Heart left ventricle (tissue), 16 donors: ENCODE data around the gene SLC5A10. TPM values are rescaled to one million over a fixed set of nuclear protein-coding genes. Genes with fewer than 3 reads are reported as not detected.

Experiments used
- ATAC-seq, 4 donors: fragments of 200-7000 bp; cut with Tn5 transposase; one replicate each; pipeline ENCODE4 v1.9.1; 2020 to 2022; ENCODE audit warnings: moderate library complexity in 4 of 4, mild to moderate bottlenecking in 3 of 4, moderate number of reproducible peaks in 1 of 4
- DNase-seq, 5 donors: peaks; one replicate each; pipeline ENCODE4 v3.0.0-alpha.2; 2020
- H3K27ac ChIP-seq, 12 donors: fragments of 200-600 bp; sonication (generic) in 4 of 12; one replicate each; pipeline versions ENCODE4 v1.5.0 to v1.8.0; 2016 to 2022; ENCODE audit warnings: mild to moderate bottlenecking in 2 of 12
- H3K27me3 ChIP-seq, 9 donors: fragments of 200-600 bp; sonication (generic) in 2 of 9; one replicate each; pipeline versions ENCODE4 v1.5.1 to v1.8.0; 2016 to 2022; ENCODE audit warnings: mild to moderate bottlenecking in 3 of 9
- H3K36me3 ChIP-seq, 9 donors: fragments of 200-600 bp; sonication (generic) in 2 of 9; one replicate each; pipeline versions ENCODE4 v1.5.0 to v1.8.0; 2018 to 2022; ENCODE audit warnings: mild to moderate bottlenecking in 2 of 9
- H3K4me1 ChIP-seq, 12 donors: fragments of 200-600 bp; sonication (generic) in 4 of 12; one replicate each; pipeline versions ENCODE4 v1.5.0 to v1.8.0; 2016 to 2022; ENCODE audit warnings: mild to moderate bottlenecking in 3 of 12
- H3K4me3 ChIP-seq, 12 donors: fragments of 200-600 bp; sonication (generic) in 4 of 12; one replicate each; pipeline versions ENCODE4 v1.5.0 to v1.8.0; 2017 to 2022; ENCODE audit warnings: mild to moderate bottlenecking in 9 of 12, moderate library complexity in 4 of 12
- H3K9me3 ChIP-seq, 12 donors: fragments of 200-600 bp; sonication (generic) in 4 of 12; one replicate each; pipeline versions ENCODE4 v1.5.0 to v1.8.0; 2016 to 2022; ENCODE audit warnings: mild to moderate bottlenecking in 1 of 12
- CTCF ChIP-seq, 12 donors: fragments of 200-600 bp; sonication (generic) in 4 of 12; IDR thresholded peaks; one replicate each; pipeline versions ENCODE4 v1.5.0 to v1.8.0; 2018 to 2022; ENCODE audit warnings: antibody characterized with exemption in 12 of 12, mild to moderate bottlenecking in 5 of 12
- POLR2A ChIP-seq, 2 donors: fragments of 450-650 bp; IDR thresholded peaks; one replicate each; pipeline ENCODE4 v1.6.1; 2017; ENCODE audit warnings: antibody characterized with exemption in 2 of 2, mild to moderate bottlenecking in 2 of 2, moderate library complexity in 2 of 2
- WGBS, 4 donors: extraction: QIAGEN DNeasy Blood & Tissue Kit in 2 of 4; methylation state at CpG; one replicate each; pipeline versions ENCODE4 v1.1.5 to v1.1.7; 2013 to 2018; 5-methylcytosine and 5-hydroxymethylcytosine counted together
- intact Hi-C, 10 donors: fragments of 100-400 bp; cut with DNase I; formaldehyde crosslinking; loops; one replicate each; pipeline versions ENCODE4 v1.11.1 to v1.14.2; 2022
- polyA plus RNA-seq, 2 donors: library from polyadenylated mRNA; stranded (reverse); fragments of 200-250 nt; gene quantifications; one replicate each; pipeline ENCODE4 v1.2.3, GENCODE V29; 2013
- total RNA-seq, 9 donors: library from RNA; depleted of rRNA in 2 of 9; stranded (reverse); fragments of >200 nt in 2 of 9; fragmentation: NEBNext Ultra II Directional in 3 of 9; extraction: Animal tissue kit (Norgen Biotek cat#: 25700) in 3 of 9; gene quantifications; one replicate each; pipeline versions ENCODE4 v1.1.0 to v1.2.4, GENCODE V29; 2016 to 2023
- donor health status: ischemic (EF 13 %, LVEDD 7.1; RV severe dilation, severe dysfunction).
- donor health status: healthy with polysubstance abuse.
- donor health status: DM: no; HTN: yes; CAD: no.
- donor health status: DM: no; HTN: no; CAD: no.
- donor health status: ischemic (EF 25% LVEDD 6.9; RV normal size, moderate dysfunction).
- donor health status: ischemic (EF 25% LVEDD 5.7; RV mildly dilated, moderate dysfunction).
- donor health status: healthy.
- donor health status: DM: yes; HTN: yes; CAD: no.
- donor health status: ischemic (EF 35%, LVEDD 5.7; RV mildly dilated, moderate dysfunction).
- donor health status: nonischemic (EF 11% LVEDD 7.7; RV severe dilation, severe dysfunction).
- donor health status: DM: yes; HTN: yes; CAD: no.
- donor health status: PGD.
- donor health status: ischemic (EF 29% LVEDD 5.4; RV normal size, mild dysfunction).
- donor health status: nonischemic (EF 23%, LVEDD 6.1; RV moderate dilation, normal function).

SLC5A10 gene
- total and polyA plus RNA-seq, 11 donors: 0.04 to 0.31 (median 0.09) TPM; not detected in 7

GRCh38 chr17:19010729-19011505 lies 59.0 kb downstream of the SLC5A10 start:
- ATAC-seq (peak in 2 of 4 donors; percentile 15 to 28), DNase-seq (peak in 3 of 5 donors; percentile 14 to 43 (median 23))
- TF ChIP-seq POLR2A (IDR thresholded peaks at IDR 0.05): no peak
- TF ChIP-seq CTCF (IDR thresholded peaks at IDR 0.05): no peak
- intact Hi-C loops: no loop called here
- H3K27ac ChIP-seq: no peak overlapping the region
- H3K4me1 ChIP-seq: no peaks in the 10 kb centered on the region
- H3K36me3 ChIP-seq: no peaks in the 10 kb centered on the region
- H3K27me3 ChIP-seq: no peaks in the 10 kb centered on the region
- 62 to 71% (median 69%) methylated on average over 11 of the region's 11 CpGs for WGBS, 4 donors
- no peak overlapping the region for H3K4me3 ChIP-seq
- peaks cover 0 to 6% (median 0%) of the 10 kb centered on the region in 12 donors for H3K9me3 ChIP-seq

GRCh38 chr17:19011581-19011980 lies 59.6 kb downstream of the SLC5A10 start:
- Histone ChIP-seq H3K36me3 (no peaks in the 10 kb centered on the region), H3K27ac (no peak overlapping the region), H3K9me3 (peaks cover 0 to 5% (median 0%) of the 10 kb centered on the region in 12 donors), H3K4me1 (no peaks in the 10 kb centered on the region), H3K4me3 (no peak overlapping the region), H3K27me3 (peaks cover 0 to 3% (median 0%) of the 10 kb centered on the region in 9 donors)
- intact Hi-C loops: no loop called here
- ATAC-seq: no peak
- peak in 2 of 5 donors; percentile 14 to 40 for DNase-seq
- 78 to 85% (median 84%) methylated on average over 6 of the region's 6 CpGs for WGBS, 4 donors
- no peak for TF ChIP-seq POLR2A (IDR thresholded peaks at IDR 0.05)
- TF ChIP-seq CTCF (IDR thresholded peaks at IDR 0.05): no peak

GRCh38 chr17:19012171-19013080 lies 60.5 kb downstream of the SLC5A10 start:
- H3K27ac ChIP-seq: no peak overlapping the region
- no peaks in the 10 kb centered on the region for H3K4me1 ChIP-seq
- intact Hi-C loops: no loop called here
- peaks cover 0 to 3% (median 0%) of the 10 kb centered on the region in 9 donors for H3K27me3 ChIP-seq
- TF ChIP-seq CTCF (IDR thresholded peaks at IDR 0.05) (no peak), POLR2A (IDR thresholded peaks at IDR 0.05) (no peak)
- ATAC-seq (no peak), DNase-seq (peak in 3 of 5 donors; percentile 14 to 42 (median 17))
- no peak overlapping the region for H3K4me3 ChIP-seq
- WGBS, 4 donors: 90 to 96% (median 93%) methylated on average over 22 of the region's 22 CpGs
- H3K36me3 ChIP-seq: no peaks in the 10 kb centered on the region
- no peaks in the 10 kb centered on the region for H3K9me3 ChIP-seq

GRCh38 chr17:19013226-19013625 lies 61.3 kb downstream of the SLC5A10 start:
- H3K4me1 ChIP-seq: no peaks in the 10 kb centered on the region
- TF ChIP-seq CTCF (IDR thresholded peaks at IDR 0.05) (no peak), POLR2A (IDR thresholded peaks at IDR 0.05) (no peak)
- H3K4me3 ChIP-seq: no peak overlapping the region
- WGBS, 4 donors: 92 to 97% (median 95%) methylated on average over 6 to 12 of the region's 12 CpGs
- DNase-seq (peak in 3 of 5 donors; percentile 6 to 55 (median 22)), ATAC-seq (no peak)
- no peaks in the 10 kb centered on the region for H3K36me3 ChIP-seq
- intact Hi-C loops: no loop called here
- H3K27me3 ChIP-seq: peaks cover 0 to 3% (median 0%) of the 10 kb centered on the region in 9 donors
- no peak overlapping the region for H3K27ac ChIP-seq
- H3K9me3 ChIP-seq: no peaks in the 10 kb centered on the region
